ENCODE data around the gene INVS.
"Not testable (repeated sequence)": the region's sequence is repeated elsewhere in the genome, so short reads cannot be mapped to it uniquely, and the experiment has no call there.

INVS gene

GRCh38 chr9:100084734-100085133, 14.3 kb upstream of the INVS start:
- no peak for DNase-seq (ENCODE audit: low read depth)

GRCh38 chr9:100086097-100086635, 12.9 kb upstream of the INVS start:
- no peak for DNase-seq (ENCODE audit: low read depth)

GRCh38 chr9:100087218-100087617, 11.8 kb upstream of the INVS start:
- peak; percentile 70 for DNase-seq (ENCODE audit: low read depth)

- DNase-seq (ENCODE audit: low read depth): peak; percentile 44
These were observed 10.8 kb upstream of the INVS start for GRCh38 chr9:100088202-100088601.

- DNase-seq (ENCODE audit: low read depth): no peak
These were observed 8.2 kb upstream of the INVS start for GRCh38 chr9:100090880-100091279.

GRCh38 chr9:100091650-100092049, 7.4 kb upstream of the INVS start:
- no peak for DNase-seq (ENCODE audit: low read depth)

- no peak for DNase-seq (ENCODE audit: low read depth)
These were observed 7.0 kb upstream of the INVS start for GRCh38 chr9:100092066-100092465.

- DNase-seq (ENCODE audit: low read depth): not testable (repeated sequence)
These were observed 4.6 kb upstream of the INVS start for GRCh38 chr9:100094411-100094810.

GRCh38 chr9:100096378-100096916, 2.6 kb upstream of the INVS start:
- no peak for DNase-seq (ENCODE audit: low read depth)

GRCh38 chr9:100098046-100098886, 777 bp upstream of the INVS start:
- DNase-seq (ENCODE audit: low read depth): peak; percentile 74

- no peak for DNase-seq (ENCODE audit: low read depth)
These were observed 639 bp downstream of the INVS start for GRCh38 chr9:100099722-100100042.

GRCh38 chr9:100100146-100100667, 1.2 kb downstream of the INVS start:
- peak; percentile 4 for DNase-seq (ENCODE audit: low read depth)

- no peak for DNase-seq (ENCODE audit: low read depth)
These were observed 2.6 kb downstream of the INVS start for GRCh38 chr9:100101608-100102007.

- DNase-seq (ENCODE audit: low read depth): peak; percentile 92
These were observed 5.3 kb downstream of the INVS start for GRCh38 chr9:100104314-100104713.

- no peak for DNase-seq (ENCODE audit: low read depth)
These were observed 6.8 kb downstream of the INVS start for GRCh38 chr9:100105861-100106260.

GRCh38 chr9:100106616-100107015, 7.6 kb downstream of the INVS start:
- DNase-seq (ENCODE audit: low read depth): peak; percentile 7

GRCh38 chr9:100108559-100108958, 9.5 kb downstream of the INVS start:
- DNase-seq (ENCODE audit: low read depth): no peak

GRCh38 chr9:100111235-100111634, 12.2 kb downstream of the INVS start:
- DNase-seq (ENCODE audit: low read depth): peak; percentile 98

- DNase-seq (ENCODE audit: low read depth): no peak
These were observed 13.8 kb downstream of the INVS start for GRCh38 chr9:100112677-100113336.

GRCh38 chr9:100117316-100117715, 18.3 kb downstream of the INVS start:
- DNase-seq (ENCODE audit: low read depth): no peak

GRCh38 chr9:100120286-100120685, 21.2 kb downstream of the INVS start:
- no peak for DNase-seq (ENCODE audit: low read depth)

GRCh38 chr9:100125236-100125635, 26.2 kb downstream of the INVS start:
- DNase-seq (ENCODE audit: low read depth): no peak

- no peak for DNase-seq (ENCODE audit: low read depth)
These were observed 26.9 kb downstream of the INVS start for GRCh38 chr9:100125910-100126309.

Measured in ELR (cell line).